Esophagus muscularis mucosa (tissue), 3 donors: Measurements from ENCODE around the gene CDC42EP1.

ENCODE experiments used
- CTCF ChIP-seq, 3 experiments: fragments of 200-600 bp in 2 of 3; fragments of 450-650 bp in 1 of 3; sonication (generic) in 2 of 3; IDR thresholded peaks; one replicate each; pipeline ENCODE4 v1.5.1; 2017 to 2019; ENCODE audit warnings: antibody characterized with exemption in 3 of 3, mild to moderate bottlenecking in 2 of 3, moderate library complexity in 1 of 3
- EP300 ChIP-seq: sonication (generic); formaldehyde crosslinking; IDR thresholded peaks from one replicate; pipeline ENCODE4 v1.6.1; 2017; ENCODE audit warnings: antibody characterized with exemption

- TF ChIP-seq EP300, result no peak
- TF ChIP-seq CTCF (IDR thresholded peaks at IDR 0.05), result peak in 1 of 3 experiments; percentile 21
Observed at GRCh38 chr22:37549704-37550059, 10.6 kb upstream of the CDC42EP1 start.
